BLaER1 treated with 17β-estradiol and CSF1 and Interleukin-3, amounts not matched to agents 10 nM and 100 nM (cell line): ENCODE results near the gene ZNF385A.

Source experiments
- H3K27ac ChIP-seq, 11 experiments: shearing (Covaris generic); formaldehyde crosslinking; 2 replicates each; pipeline ENCODE4 v1.8.1; 2022
- H3K27me3 ChIP-seq, 11 experiments: shearing (Covaris generic); formaldehyde crosslinking; 2 replicates each; pipeline ENCODE4 v1.8.1; 2022
- H3K36me3 ChIP-seq, 11 experiments: shearing (Covaris generic); formaldehyde crosslinking; 2 replicates each; pipeline ENCODE4 v1.8.1; 2022
- H3K4me1 ChIP-seq, 10 experiments: shearing (Covaris generic); formaldehyde crosslinking; 2 replicates each; pipeline ENCODE4 v1.8.1; 2022
- H3K4me2 ChIP-seq, 11 experiments: shearing (Covaris generic); formaldehyde crosslinking; 2 replicates each; pipeline ENCODE4 v1.8.1; 2022
- H3K4me3 ChIP-seq, 10 experiments: shearing (Covaris generic); formaldehyde crosslinking; 2 replicates each; pipeline ENCODE4 v1.8.1; 2022
- H3K9ac ChIP-seq, 11 experiments: shearing (Covaris generic); formaldehyde crosslinking; 2 replicates each; pipeline ENCODE4 v1.8.1; 2022
- H3K9me3 ChIP-seq, 11 experiments: shearing (Covaris generic); formaldehyde crosslinking; replicated peaks in 1 of 11; 2 replicates each; pipeline ENCODE4 v1.8.1; 2022
- H4K20me1 ChIP-seq, 11 experiments: shearing (Covaris generic); formaldehyde crosslinking; 2 replicates each; pipeline ENCODE4 v1.8.1; 2022
- Cebpa-rat ChIP-seq, 11 experiments: shearing (Covaris generic); IDR thresholded peaks; 2 replicates each; pipeline ENCODE4 v1.8.1; 2022

The ZNF385A gene

GRCh38 chr12:54371328-54372112 is 13.0 kb downstream of the ZNF385A start:
- no peaks in the 10 kb centered on the region for H3K9me3 ChIP-seq
- H3K4me3 ChIP-seq, result peak overlapping the region in 7 of 10 experiments; percentile 1 to 45 (median 30); a peak in 11 of 20 replicates
- peaks cover 0 to 41% (median 0%) of the 10 kb centered on the region in 11 experiments; a peak in 4 of 22 replicates for H4K20me1 ChIP-seq
- H3K27ac ChIP-seq, result peak overlapping the region; percentile 21 to 70 (median 61); a peak in 20 of 22 replicates
- H3K4me2 ChIP-seq, result peak overlapping the region; percentile 74 to 99 (median 95)
- peak overlapping the region; percentile 14 to 61 (median 49); a peak in 19 of 22 replicates for H3K9ac ChIP-seq
- peaks cover 5 to 61% (median 40%) of the 10 kb centered on the region in 11 experiments; a peak in 18 of 22 replicates for H3K36me3 ChIP-seq
- TF ChIP-seq Cebpa-rat (IDR thresholded peaks at IDR 0.05), result no peak
- H3K27me3 ChIP-seq, result no peaks in the 10 kb centered on the region
- peaks cover 83 to 100% (median 98%) of the 10 kb centered on the region in 10 experiments for H3K4me1 ChIP-seq

GRCh38 chr12:54370171-54370730 is 14.3 kb downstream of the ZNF385A start:
- Histone ChIP-seq H4K20me1 (peaks cover 0 to 30% (median 0%) of the 10 kb centered on the region in 11 experiments; a peak in 4 of 22 replicates), H3K4me2 (peak overlapping the region in 10 of 11 experiments; percentile 84 to 99 (median 96); a peak in 15 of 22 replicates), H3K4me3 (no peak overlapping the region), H3K4me1 (peaks cover 71 to 100% (median 98%) of the 10 kb centered on the region in 10 experiments), H3K27ac (peak overlapping the region in 7 of 11 experiments; percentile 59 to 70 (median 65); a peak in 12 of 22 replicates), H3K36me3 (peaks cover 5 to 48% (median 36%) of the 10 kb centered on the region in 11 experiments; a peak in 18 of 22 replicates), H3K9me3 (no peaks in the 10 kb centered on the region), H3K9ac (peak overlapping the region in 7 of 11 experiments; percentile 7 to 59 (median 48); a peak in 7 of 22 replicates), H3K27me3 (no peaks in the 10 kb centered on the region)
- no peak for TF ChIP-seq Cebpa-rat (IDR thresholded peaks at IDR 0.05)

GRCh38 chr12:54369597-54370131 is 14.9 kb downstream of the ZNF385A start:
- Histone ChIP-seq H3K9me3 (no peaks in the 10 kb centered on the region), H3K4me2 (peak overlapping the region; percentile 54 to 100 (median 96)), H3K27ac (peak overlapping the region in 10 of 11 experiments; percentile 81 to 96 (median 92); a peak in 19 of 22 replicates), H4K20me1 (peaks cover 0 to 24% (median 0%) of the 10 kb centered on the region in 11 experiments; a peak in 4 of 22 replicates), H3K4me1 (peaks cover 71 to 100% (median 98%) of the 10 kb centered on the region in 10 experiments), H3K4me3 (peak overlapping the region in 7 of 10 experiments; percentile 22 to 60 (median 47); a peak in 11 of 20 replicates), H3K36me3 (peaks cover 5 to 45% (median 33%) of the 10 kb centered on the region in 11 experiments; a peak in 18 of 22 replicates), H3K27me3 (no peaks in the 10 kb centered on the region), H3K9ac (peak overlapping the region; percentile 69 to 87 (median 81); a peak in 20 of 22 replicates)
- TF ChIP-seq Cebpa-rat (IDR thresholded peaks at IDR 0.05), result no peak

GRCh38 chr12:54368709-54369596 is 15.6 kb downstream of the ZNF385A start:
- peak overlapping the region; percentile 69 to 87 (median 81) for H3K9ac ChIP-seq
- H3K27ac ChIP-seq, result peak overlapping the region; percentile 43 to 96 (median 92); a peak in 21 of 22 replicates

GRCh38 chr12:54368025-54368708 is 16.4 kb downstream of the ZNF385A start:
- Histone ChIP-seq H4K20me1 (peaks cover 0 to 15% (median 3%) of the 10 kb centered on the region in 11 experiments; a peak in 11 of 22 replicates), H3K4me2 (peak overlapping the region; percentile 54 to 100 (median 96)), H3K9me3 (peaks cover 0 to 5% (median 0%) of the 10 kb centered on the region in 11 experiments; a peak in 8 of 22 replicates), H3K36me3 (peaks cover 6 to 36% (median 26%) of the 10 kb centered on the region in 11 experiments; a peak in 20 of 22 replicates), H3K9ac (peak overlapping the region; percentile 62 to 87 (median 81)), H3K4me3 (peak overlapping the region in 8 of 10 experiments; percentile 12 to 60 (median 43); a peak in 13 of 20 replicates), H3K4me1 (peaks cover 71 to 95% (median 89%) of the 10 kb centered on the region in 10 experiments), H3K27me3 (no peaks in the 10 kb centered on the region), H3K27ac (peak overlapping the region; percentile 43 to 96 (median 92); a peak in 21 of 22 replicates)
- TF ChIP-seq Cebpa-rat (IDR thresholded peaks at IDR 0.05), result no peak

More at GRCh38 chr12:54368709-54369596, 15.6 kb downstream of the ZNF385A start:
- no peak for TF ChIP-seq Cebpa-rat (IDR thresholded peaks at IDR 0.05)
- Histone ChIP-seq H3K4me1 (peaks cover 71 to 96% (median 93%) of the 10 kb centered on the region in 10 experiments), H3K9me3 (no peaks in the 10 kb centered on the region), H3K36me3 (peaks cover 5 to 38% (median 27%) of the 10 kb centered on the region in 11 experiments; a peak in 18 of 22 replicates), H4K20me1 (peaks cover 0 to 18% (median 0%) of the 10 kb centered on the region in 11 experiments; a peak in 4 of 22 replicates), H3K4me3 (peak overlapping the region in 9 of 10 experiments; percentile 12 to 60 (median 39); a peak in 16 of 20 replicates), H3K27me3 (no peaks in the 10 kb centered on the region), H3K4me2 (peak overlapping the region; percentile 54 to 100 (median 96))

GRCh38 chr12:54364413-54364812 is 20.1 kb downstream of the ZNF385A start, which contains the start of gene GPR84:
Gene GPR84, minus strand, starts transcription at chr12:54364486. Its CDS starts 635 bp downstream, at chr12:54363851.
- peak within 1 kb of the TSS; percentile 35 to 99 (median 76); a peak in 19 of 20 replicates for H3K4me3 ChIP-seq
- H3K9ac ChIP-seq, result peak within 1 kb of the TSS; percentile 75 to 92 (median 87)
- H3K36me3 ChIP-seq, result peaks cover 0 to 31% (median 25%) of the 10 kb centered on the region in 11 experiments; a peak in 20 of 22 replicates
- H3K4me1 ChIP-seq, result peaks cover 62 to 96% (median 87%) of the 10 kb centered on the region in 10 experiments
- peaks cover 0 to 38% (median 21%) of the 10 kb centered on the region in 11 experiments; a peak in 13 of 22 replicates for H4K20me1 ChIP-seq
- peak within 1 kb of the TSS; percentile 73 to 100 (median 97) for H3K4me2 ChIP-seq
- peak within 1 kb of the TSS; percentile 74 to 96 (median 92) for H3K27ac ChIP-seq
- TF ChIP-seq Cebpa-rat (IDR thresholded peaks at IDR 0.05), result peak; percentile 63 to 99 (median 98); a peak in 20 of 22 replicates
- no peaks in the 10 kb centered on the region for H3K27me3 ChIP-seq
- H3K9me3 ChIP-seq, result peaks cover 0 to 16% (median 0%) of the 10 kb centered on the region in 11 experiments; a peak in 8 of 22 replicates

GRCh38 chr12:54363618-54364017 is 20.9 kb downstream of the ZNF385A start:
- Histone ChIP-seq H4K20me1 (peaks cover 0 to 38% (median 21%) of the 10 kb centered on the region in 11 experiments; a peak in 13 of 22 replicates), H3K4me2 (peak overlapping the region; percentile 73 to 100 (median 97)), H3K36me3 (peaks cover 0 to 31% (median 25%) of the 10 kb centered on the region in 11 experiments; a peak in 20 of 22 replicates), H3K27me3 (no peaks in the 10 kb centered on the region), H3K9me3 (peaks cover 0 to 16% (median 0%) of the 10 kb centered on the region in 11 experiments; a peak in 8 of 22 replicates), H3K27ac (peak overlapping the region; percentile 74 to 96 (median 92)), H3K4me1 (peaks cover 56 to 92% (median 80%) of the 10 kb centered on the region in 10 experiments), H3K4me3 (peak overlapping the region; percentile 35 to 99 (median 76); a peak in 19 of 20 replicates), H3K9ac (peak overlapping the region; percentile 75 to 92 (median 87))
- no peak for TF ChIP-seq Cebpa-rat (IDR thresholded peaks at IDR 0.05)
